ENCODE measurements around the gene BBOX1.

DNA sequence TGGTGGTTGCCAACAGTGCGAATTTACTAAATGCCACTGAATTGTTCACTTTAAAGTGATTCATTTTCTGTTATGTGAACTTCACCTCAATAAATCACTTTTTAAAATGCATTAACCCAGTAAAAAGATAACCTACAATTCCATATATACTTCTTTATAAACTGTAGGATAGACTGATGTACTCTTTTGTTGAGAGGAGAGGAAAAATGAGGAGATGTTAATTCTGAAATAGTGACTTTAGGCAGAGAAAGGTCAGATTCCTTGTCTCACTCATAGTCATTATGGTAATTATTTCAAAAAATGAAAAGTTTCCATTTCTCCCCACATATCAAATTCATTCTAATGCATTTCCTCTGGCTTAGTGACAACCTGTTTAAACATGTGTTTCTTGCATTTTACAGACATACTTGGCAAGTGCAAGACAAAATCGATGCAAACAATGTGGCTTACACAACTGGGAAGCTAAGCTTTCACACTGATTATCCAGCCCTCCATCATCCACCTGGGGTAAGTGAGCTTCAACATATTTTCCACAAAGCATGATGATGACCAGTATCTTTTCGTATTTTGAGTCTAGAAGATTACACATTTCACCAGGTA lies 74.5 kb downstream of the BBOX1 start:
- TF ChIP-seq, protein P1, sequence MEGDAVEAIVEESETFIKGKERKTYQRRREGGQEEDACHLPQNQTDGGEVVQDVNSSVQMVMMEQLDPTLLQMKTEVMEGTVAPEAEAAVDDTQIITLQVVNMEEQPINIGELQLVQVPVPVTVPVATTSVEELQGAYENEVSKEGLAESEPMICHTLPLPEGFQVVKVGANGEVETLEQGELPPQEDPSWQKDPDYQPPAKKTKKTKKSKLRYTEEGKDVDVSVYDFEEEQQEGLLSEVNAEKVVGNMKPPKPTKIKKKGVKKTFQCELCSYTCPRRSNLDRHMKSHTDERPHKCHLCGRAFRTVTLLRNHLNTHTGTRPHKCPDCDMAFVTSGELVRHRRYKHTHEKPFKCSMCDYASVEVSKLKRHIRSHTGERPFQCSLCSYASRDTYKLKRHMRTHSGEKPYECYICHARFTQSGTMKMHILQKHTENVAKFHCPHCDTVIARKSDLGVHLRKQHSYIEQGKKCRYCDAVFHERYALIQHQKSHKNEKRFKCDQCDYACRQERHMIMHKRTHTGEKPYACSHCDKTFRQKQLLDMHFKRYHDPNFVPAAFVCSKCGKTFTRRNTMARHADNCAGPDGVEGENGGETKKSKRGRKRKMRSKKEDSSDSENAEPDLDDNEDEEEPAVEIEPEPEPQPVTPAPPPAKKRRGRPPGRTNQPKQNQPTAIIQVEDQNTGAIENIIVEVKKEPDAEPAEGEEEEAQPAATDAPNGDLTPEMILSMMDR (IDR thresholded peaks at IDR 0.05; ENCODE audit: low read depth, low read length, missing input control): no peak
- TF ChIP-seq YY1 (IDR thresholded peaks at IDR 0.05) (no peak), EGR1 (IDR thresholded peaks at IDR 0.05; ENCODE audit: low read depth in 2 of 2) (no peak), RAD21 (IDR thresholded peaks at IDR 0.05) (no peak), TAF1 (conservative IDR thresholded peaks at IDR 0.05) (no peak), RXRA (IDR thresholded peaks at IDR 0.05) (no peak), GABPA (IDR thresholded peaks at IDR 0.05 in 1 of 2, conservative IDR thresholded peaks at IDR 0.05 in 1 of 2) (no peak), HNF4A (conservative IDR thresholded peaks at IDR 0.05) (no peak), JUND (IDR thresholded peaks at IDR 0.05) (no peak), SP1 (IDR thresholded peaks at IDR 0.05) (no peak)
- TF ChIP-seq, protein P2, sequence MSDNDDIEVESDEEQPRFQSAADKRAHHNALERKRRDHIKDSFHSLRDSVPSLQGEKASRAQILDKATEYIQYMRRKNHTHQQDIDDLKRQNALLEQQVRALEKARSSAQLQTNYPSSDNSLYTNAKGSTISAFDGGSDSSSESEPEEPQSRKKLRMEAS (IDR thresholded peaks at IDR 0.05): no peak
- TF ChIP-seq, protein P3, sequence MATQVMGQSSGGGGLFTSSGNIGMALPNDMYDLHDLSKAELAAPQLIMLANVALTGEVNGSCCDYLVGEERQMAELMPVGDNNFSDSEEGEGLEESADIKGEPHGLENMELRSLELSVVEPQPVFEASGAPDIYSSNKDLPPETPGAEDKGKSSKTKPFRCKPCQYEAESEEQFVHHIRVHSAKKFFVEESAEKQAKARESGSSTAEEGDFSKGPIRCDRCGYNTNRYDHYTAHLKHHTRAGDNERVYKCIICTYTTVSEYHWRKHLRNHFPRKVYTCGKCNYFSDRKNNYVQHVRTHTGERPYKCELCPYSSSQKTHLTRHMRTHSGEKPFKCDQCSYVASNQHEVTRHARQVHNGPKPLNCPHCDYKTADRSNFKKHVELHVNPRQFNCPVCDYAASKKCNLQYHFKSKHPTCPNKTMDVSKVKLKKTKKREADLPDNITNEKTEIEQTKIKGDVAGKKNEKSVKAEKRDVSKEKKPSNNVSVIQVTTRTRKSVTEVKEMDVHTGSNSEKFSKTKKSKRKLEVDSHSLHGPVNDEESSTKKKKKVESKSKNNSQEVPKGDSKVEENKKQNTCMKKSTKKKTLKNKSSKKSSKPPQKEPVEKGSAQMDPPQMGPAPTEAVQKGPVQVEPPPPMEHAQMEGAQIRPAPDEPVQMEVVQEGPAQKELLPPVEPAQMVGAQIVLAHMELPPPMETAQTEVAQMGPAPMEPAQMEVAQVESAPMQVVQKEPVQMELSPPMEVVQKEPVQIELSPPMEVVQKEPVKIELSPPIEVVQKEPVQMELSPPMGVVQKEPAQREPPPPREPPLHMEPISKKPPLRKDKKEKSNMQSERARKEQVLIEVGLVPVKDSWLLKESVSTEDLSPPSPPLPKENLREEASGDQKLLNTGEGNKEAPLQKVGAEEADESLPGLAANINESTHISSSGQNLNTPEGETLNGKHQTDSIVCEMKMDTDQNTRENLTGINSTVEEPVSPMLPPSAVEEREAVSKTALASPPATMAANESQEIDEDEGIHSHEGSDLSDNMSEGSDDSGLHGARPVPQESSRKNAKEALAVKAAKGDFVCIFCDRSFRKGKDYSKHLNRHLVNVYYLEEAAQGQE (IDR thresholded peaks at IDR 0.05): no peak
- TF ChIP-seq, protein P4, sequence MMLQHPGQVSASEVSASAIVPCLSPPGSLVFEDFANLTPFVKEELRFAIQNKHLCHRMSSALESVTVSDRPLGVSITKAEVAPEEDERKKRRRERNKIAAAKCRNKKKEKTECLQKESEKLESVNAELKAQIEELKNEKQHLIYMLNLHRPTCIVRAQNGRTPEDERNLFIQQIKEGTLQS (IDR thresholded peaks at IDR 0.05): no peak
- TF ChIP-seq, protein P5, sequence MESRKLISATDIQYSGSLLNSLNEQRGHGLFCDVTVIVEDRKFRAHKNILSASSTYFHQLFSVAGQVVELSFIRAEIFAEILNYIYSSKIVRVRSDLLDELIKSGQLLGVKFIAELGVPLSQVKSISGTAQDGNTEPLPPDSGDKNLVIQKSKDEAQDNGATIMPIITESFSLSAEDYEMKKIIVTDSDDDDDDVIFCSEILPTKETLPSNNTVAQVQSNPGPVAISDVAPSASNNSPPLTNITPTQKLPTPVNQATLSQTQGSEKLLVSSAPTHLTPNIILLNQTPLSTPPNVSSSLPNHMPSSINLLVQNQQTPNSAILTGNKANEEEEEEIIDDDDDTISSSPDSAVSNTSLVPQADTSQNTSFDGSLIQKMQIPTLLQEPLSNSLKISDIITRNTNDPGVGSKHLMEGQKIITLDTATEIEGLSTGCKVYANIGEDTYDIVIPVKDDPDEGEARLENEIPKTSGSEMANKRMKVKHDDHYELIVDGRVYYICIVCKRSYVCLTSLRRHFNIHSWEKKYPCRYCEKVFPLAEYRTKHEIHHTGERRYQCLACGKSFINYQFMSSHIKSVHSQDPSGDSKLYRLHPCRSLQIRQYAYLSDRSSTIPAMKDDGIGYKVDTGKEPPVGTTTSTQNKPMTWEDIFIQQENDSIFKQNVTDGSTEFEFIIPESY (IDR thresholded peaks at IDR 0.05): no peak

All from liver (tissue), 3 donors.